ENCODE measurements around the gene RAI14.
A peak's percentile ranks its signal among the peaks of the same experiment; 100 is the strongest.

Gene RAI14

GRCh38 chr5:34854459-34855174 is 198.5 kb downstream of the RAI14 start:
- no peak for DNase-seq (ENCODE audit: low read depth)

DNA sequence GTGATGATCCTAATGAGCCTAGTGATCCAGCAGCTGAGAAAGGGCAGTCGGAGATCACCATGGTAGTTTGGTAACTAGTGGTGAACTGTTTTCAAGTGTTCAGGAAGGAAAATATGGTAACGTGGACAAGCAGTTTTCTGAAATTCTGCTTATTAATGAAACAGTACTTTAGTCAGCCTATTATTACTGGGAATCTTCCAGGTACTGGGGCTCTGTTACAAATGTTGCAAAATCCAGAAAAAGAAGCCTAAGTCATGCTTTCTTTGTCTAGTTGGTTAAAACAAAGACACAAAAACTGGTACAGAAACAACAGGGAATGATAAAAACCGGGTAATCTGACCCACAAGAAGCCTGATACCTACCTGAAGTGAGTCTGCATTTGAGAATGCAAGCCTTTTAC is 201.0 kb downstream of the RAI14 start:
- DNase-seq (ENCODE audit: low read depth): peak; percentile 12

DNA sequence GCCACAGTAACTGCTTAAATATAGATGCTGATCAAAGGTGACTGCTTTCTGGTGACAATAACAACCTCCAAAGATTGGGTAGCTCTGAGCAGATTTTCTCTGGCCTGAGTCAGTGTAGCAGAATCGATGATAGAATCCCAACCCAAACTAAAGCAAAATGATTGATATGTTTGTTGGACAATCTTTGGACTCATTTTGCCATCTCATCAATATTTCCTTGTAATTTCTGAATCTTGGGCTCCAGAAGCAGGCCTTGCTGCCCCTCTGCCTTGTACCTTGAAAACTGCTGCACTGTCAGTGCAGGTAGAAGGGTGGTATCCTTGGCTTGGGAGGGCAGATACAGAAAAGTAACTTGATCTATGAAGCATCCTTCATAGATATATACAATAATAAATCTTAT is 201.8 kb downstream of the RAI14 start:
- DNase-seq (ENCODE audit: low read depth): no peak

GRCh38 chr5:34858790-34859189 is 202.7 kb downstream of the RAI14 start:
- no peak for DNase-seq (ENCODE audit: low read depth)

DNA sequence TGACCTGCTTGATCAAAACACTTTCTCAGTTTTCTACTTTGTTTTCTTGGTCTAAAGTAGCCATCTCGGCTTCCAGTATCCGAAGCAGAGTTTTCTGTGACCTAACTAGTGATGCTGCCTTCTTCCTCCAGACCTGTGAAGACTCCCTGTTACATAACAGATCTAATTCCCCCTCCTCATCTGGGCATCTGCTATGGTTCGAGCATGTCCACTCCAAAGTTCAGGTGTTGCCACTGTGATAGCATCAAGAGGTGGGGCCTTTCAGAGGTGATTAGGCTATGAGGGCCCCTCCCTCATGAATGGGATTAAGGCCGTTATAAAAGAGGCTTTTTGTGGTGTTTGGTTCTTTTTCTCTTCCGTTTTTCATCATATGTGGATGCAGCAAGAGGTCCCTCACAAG is 203.1 kb downstream of the RAI14 start:
- DNase-seq (ENCODE audit: low read depth): no peak

GRCh38 chr5:34863946-34864345 is 207.8 kb downstream of the RAI14 start:
- DNase-seq (ENCODE audit: low read depth): no peak

DNA sequence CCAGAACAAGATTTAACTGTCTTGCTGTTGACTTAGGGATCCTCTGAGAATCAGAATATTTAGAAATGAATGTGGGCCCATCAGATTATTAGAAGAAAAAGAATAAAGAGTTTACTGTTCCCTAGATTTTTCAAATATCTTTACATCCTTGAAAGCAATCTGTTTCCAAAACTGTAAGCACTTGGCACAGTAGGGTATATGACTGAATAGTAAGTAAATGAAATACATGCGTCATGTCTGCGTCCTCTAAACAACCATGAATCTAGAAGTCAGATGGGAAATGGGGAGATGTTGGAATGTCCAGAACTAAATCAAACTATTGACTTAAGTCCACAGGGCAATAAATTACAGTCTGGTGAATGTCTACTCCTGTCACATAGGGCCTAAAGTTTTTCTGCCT is 209.0 kb downstream of the RAI14 start:
- no peak for DNase-seq (ENCODE audit: low read depth)

DNA sequence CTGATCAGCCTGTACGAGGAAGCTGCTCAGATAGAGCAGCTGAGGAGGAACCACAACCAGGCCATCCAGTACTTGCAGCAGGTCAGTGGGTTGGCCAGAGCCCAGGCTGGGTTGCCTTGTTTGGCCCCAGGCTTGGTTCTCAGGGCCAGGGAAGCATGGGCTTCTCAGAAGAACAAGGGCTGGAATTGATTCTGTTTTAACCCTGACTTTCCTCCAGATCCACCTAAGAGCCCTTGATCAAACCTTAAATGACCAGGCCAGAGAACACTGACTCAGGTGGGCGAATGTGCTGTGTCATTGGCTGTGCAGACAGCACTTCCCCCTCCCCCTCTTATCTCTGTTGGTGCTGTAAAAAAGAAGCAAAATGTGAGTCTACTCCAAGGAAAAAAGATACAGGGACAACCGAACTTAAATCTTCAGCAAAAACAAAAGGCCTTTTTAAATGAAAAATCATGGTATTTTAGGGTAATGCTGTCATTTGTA is 210.9 kb downstream of the RAI14 start:
- DNase-seq (ENCODE audit: low read depth): no peak

DNA sequence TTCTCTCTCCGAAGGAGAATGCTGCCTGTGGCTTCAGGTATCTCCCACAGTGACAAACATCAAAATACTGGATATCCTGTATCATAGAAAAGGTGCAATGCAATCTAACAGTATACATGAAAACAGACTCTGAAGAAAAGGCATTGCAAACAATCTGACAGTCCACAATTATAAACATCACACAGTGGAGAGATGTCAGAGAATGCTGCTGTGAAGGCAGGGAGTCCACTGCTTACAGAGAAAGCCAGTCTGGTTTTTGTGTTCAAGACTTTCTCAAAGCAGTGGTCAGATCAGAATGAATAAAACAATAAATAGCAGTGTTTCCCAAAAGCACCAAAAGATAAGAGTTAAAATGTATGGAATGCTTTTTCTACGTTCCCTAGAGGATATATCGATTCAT is 211.5 kb downstream of the RAI14 start:
- no peak for DNase-seq (ENCODE audit: low read depth)

DNA sequence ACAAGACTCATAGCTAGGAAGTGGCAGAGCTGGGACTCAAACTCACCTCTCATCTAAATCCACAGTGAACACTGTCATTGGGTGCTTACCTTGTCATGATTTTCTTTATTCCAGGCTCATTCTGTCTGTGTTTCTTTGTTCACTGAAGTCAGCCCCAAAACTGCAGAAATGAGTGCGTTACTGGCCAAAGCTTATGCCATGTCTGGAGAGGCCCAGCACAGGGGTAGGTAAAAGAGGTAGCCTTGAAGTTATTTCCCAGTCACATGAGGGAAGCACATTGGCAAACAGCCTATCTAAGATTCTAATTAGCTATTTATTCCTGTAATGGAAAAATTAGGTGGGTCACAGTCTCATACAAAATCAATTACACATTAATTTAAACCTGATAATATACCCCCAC is 212.7 kb downstream of the RAI14 start:
- DNase-seq (ENCODE audit: low read depth): no peak

DNA sequence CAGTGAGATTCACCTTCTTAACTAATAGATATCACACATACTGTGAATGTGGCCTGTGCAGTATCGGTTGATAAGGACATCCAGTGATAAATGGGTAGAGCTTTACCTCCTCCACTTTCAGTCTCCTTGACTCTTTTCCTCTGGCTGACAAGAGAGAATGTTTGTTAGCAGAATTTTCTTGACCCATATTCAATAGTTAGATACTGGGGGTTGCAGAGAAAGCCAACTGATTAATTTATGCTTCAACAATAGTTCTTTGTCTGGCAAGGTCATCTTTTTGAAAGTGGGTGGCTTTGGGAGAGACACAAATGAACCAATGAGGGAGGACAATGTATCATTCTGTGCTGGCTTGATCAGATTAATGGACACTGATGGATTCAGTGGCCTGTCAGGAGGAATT is 213.1 kb downstream of the RAI14 start:
- DNase-seq (ENCODE audit: low read depth): no peak

GRCh38 chr5:34870382-34870781 is 214.3 kb downstream of the RAI14 start:
- no peak for DNase-seq (ENCODE audit: low read depth)

- DNase-seq (ENCODE audit: low read depth): no peak
These were observed 220.1 kb downstream of the RAI14 start for GRCh38 chr5:34876275-34876674.

DNA sequence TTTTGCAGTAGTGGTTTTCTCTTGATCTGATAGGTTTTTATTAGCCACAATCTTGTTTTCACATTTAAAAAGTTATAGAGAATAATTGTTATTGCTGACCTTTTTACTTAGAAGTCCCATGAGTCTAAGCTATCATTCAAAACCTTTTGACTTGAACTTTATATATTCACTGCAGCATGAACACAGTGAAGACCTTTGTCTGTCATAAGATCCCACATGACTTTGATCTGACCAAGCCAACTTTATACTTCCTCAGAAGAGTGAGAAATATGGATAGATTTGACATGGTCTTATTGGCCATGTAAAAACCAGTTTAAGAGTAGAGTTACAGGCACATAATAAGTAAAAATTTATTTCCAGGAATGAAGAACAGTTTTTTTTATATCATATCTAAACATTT is 225.1 kb downstream of the RAI14 start:
- DNase-seq (ENCODE audit: low read depth): no peak
